Measurements from ENCODE around the gene SUN1. TPM values are rescaled to one million over a fixed set of nuclear protein-coding genes. Genes with fewer than 3 reads are reported as not detected.

The SUN1 gene
- total and polyA plus RNA-seq, 2 experiments from 2014 or later = 63.3 to 145 TPM

DNA sequence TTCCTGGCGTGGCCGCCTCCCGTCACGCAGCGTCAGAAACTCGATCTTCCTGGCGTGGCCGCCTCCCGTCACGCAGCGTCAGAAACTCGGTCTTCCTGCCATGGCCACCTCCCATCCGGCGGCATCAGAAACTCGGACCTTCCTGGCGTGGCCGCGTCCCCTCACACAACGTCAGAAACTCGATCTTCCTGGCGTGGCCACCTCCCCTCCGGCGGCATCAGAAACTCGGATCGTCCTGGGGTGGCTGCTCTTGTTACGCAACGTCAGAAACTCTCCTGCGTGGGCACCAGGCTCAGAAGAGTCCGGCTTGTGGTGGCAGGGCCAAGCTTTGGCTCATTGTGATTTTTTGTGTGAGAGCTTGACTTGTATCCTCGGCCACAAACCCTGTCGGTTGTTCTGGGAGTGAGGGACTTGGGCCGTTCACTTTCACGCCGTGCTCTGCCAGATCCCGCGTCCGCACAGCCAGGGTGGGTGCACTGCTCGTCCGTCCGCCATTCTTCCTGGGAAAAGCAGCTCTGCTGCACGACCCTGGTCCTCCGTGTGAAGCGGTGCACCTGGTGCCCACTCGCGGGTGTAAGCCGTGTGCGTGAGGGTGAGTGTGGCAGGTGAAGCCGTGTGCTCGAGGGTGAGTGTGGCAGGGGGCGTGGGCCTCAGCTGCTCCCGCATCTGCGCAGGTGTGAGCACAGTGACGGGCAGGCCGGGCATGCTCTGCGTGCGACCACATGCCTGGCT, 49.4 kb upstream of the SUN1 start:
- no peaks in the 10 kb centered on the region for H3K4me1 Mint-ChIP-seq
- H3K4me1 ChIP-seq (ENCODE audit: insufficient read depth) = no peaks in the 10 kb centered on the region
- ATAC-seq (no peak), DNase-seq (ENCODE audit: low spot score) (no peak)
- peaks cover 7% of the 10 kb centered on the region for H3K27me3 Mint-ChIP-seq (ENCODE audit: insufficient read depth, low read depth, poor library complexity)
- no peaks in the 10 kb centered on the region for H3K9me2 ChIP-seq (ENCODE audit: insufficient read depth)
- H3K27ac ChIP-seq (ENCODE audit: low read depth) = no peak overlapping the region
- H3K4me2 ChIP-seq = no peak overlapping the region
- H3K36me3 ChIP-seq (ENCODE audit: insufficient read depth) = peaks cover 9% of the 10 kb centered on the region; the same call in 1 of the 2 replicates
- H3K4me3 Mint-ChIP-seq = no peak overlapping the region
- no peak for TF ChIP-seq ETS1 (IDR thresholded peaks at IDR 0.05)
- TF ChIP-seq EZH2 (IDR thresholded peaks at IDR 0.05; ENCODE audit: low read depth, unreplicated experiment) = no peak
- TF ChIP-seq EZH2phosphoT487 (IDR thresholded peaks at IDR 0.05; ENCODE audit: unreplicated experiment) = no peak
- no peak for TF ChIP-seq POLR2AphosphoS5 (IDR thresholded peaks at IDR 0.05; ENCODE audit: low read depth)
- TF ChIP-seq, protein P1, sequence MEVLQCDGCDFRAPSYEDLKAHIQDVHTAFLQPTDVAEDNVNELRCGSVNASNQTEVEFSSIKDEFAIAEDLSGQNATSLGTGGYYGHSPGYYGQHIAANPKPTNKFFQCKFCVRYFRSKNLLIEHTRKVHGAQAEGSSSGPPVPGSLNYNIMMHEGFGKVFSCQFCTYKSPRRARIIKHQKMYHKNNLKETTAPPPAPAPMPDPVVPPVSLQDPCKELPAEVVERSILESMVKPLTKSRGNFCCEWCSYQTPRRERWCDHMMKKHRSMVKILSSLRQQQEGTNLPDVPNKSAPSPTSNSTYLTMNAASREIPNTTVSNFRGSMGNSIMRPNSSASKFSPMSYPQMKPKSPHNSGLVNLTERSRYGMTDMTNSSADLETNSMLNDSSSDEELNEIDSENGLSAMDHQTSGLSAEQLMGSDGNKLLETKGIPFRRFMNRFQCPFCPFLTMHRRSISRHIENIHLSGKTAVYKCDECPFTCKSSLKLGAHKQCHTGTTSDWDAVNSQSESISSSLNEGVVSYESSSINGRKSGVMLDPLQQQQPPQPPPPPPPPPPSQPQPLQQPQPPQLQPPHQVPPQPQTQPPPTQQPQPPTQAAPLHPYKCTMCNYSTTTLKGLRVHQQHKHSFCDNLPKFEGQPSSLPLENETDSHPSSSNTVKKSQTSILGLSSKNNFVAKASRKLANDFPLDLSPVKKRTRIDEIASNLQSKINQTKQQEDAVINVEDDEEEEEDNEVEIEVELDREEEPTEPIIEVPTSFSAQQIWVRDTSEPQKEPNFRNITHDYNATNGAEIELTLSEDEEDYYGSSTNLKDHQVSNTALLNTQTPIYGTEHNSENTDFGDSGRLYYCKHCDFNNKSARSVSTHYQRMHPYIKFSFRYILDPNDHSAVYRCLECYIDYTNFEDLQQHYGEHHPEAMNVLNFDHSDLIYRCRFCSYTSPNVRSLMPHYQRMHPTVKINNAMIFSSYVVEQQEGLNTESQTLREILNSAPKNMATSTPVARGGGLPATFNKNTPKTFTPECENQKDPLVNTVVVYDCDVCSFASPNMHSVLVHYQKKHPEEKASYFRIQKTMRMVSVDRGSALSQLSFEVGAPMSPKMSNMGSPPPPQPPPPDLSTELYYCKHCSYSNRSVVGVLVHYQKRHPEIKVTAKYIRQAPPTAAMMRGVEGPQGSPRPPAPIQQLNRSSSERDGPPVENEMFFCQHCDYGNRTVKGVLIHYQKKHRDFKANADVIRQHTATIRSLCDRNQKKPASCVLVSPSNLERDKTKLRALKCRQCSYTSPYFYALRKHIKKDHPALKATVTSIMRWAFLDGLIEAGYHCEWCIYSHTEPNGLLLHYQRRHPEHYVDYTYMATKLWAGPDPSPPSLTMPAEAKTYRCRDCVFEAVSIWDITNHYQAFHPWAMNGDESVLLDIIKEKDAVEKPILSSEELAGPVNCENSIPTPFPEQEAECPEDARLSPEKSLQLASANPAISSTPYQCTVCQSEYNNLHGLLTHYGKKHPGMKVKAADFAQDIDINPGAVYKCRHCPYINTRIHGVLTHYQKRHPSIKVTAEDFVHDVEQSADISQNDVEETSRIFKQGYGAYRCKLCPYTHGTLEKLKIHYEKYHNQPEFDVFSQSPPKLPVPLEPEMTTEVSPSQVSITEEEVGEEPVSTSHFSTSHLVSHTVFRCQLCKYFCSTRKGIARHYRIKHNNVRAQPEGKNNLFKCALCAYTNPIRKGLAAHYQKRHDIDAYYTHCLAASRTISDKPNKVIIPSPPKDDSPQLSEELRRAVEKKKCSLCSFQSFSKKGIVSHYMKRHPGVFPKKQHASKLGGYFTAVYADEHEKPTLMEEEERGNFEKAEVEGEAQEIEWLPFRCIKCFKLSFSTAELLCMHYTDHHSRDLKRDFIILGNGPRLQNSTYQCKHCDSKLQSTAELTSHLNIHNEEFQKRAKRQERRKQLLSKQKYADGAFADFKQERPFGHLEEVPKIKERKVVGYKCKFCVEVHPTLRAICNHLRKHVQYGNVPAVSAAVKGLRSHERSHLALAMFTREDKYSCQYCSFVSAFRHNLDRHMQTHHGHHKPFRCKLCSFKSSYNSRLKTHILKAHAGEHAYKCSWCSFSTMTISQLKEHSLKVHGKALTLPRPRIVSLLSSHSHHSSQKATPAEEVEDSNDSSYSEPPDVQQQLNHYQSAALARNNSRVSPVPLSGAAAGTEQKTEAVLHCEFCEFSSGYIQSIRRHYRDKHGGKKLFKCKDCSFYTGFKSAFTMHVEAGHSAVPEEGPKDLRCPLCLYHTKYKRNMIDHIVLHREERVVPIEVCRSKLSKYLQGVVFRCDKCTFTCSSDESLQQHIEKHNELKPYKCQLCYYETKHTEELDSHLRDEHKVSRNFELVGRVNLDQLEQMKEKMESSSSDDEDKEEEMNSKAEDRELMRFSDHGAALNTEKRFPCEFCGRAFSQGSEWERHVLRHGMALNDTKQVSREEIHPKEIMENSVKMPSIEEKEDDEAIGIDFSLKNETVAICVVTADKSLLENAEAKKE (CRISPR knock-in tag; IDR thresholded peaks at IDR 0.05) = no peak
- TF ChIP-seq, protein P2, sequence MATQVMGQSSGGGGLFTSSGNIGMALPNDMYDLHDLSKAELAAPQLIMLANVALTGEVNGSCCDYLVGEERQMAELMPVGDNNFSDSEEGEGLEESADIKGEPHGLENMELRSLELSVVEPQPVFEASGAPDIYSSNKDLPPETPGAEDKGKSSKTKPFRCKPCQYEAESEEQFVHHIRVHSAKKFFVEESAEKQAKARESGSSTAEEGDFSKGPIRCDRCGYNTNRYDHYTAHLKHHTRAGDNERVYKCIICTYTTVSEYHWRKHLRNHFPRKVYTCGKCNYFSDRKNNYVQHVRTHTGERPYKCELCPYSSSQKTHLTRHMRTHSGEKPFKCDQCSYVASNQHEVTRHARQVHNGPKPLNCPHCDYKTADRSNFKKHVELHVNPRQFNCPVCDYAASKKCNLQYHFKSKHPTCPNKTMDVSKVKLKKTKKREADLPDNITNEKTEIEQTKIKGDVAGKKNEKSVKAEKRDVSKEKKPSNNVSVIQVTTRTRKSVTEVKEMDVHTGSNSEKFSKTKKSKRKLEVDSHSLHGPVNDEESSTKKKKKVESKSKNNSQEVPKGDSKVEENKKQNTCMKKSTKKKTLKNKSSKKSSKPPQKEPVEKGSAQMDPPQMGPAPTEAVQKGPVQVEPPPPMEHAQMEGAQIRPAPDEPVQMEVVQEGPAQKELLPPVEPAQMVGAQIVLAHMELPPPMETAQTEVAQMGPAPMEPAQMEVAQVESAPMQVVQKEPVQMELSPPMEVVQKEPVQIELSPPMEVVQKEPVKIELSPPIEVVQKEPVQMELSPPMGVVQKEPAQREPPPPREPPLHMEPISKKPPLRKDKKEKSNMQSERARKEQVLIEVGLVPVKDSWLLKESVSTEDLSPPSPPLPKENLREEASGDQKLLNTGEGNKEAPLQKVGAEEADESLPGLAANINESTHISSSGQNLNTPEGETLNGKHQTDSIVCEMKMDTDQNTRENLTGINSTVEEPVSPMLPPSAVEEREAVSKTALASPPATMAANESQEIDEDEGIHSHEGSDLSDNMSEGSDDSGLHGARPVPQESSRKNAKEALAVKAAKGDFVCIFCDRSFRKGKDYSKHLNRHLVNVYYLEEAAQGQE (IDR thresholded peaks at IDR 0.05; ENCODE audit: unreplicated experiment) = no peak
- no peak for TF ChIP-seq CREB1 (CRISPR knock-in tag; IDR thresholded peaks at IDR 0.05; ENCODE audit: low read depth)
- TF ChIP-seq NANOG (IDR thresholded peaks at IDR 0.05; ENCODE audit: borderline replicate concordance) = no peak
- no peak for TF ChIP-seq JUNB (IDR thresholded peaks at IDR 0.05; ENCODE audit: unreplicated experiment)
- no peak for TF ChIP-seq ZNF331 (CRISPR knock-in tag; IDR thresholded peaks at IDR 0.05; ENCODE audit: low read depth)
- TF ChIP-seq ZNF114 (CRISPR knock-in tag; IDR thresholded peaks at IDR 0.05) = no peak
- no peak for TF ChIP-seq STAT1 (IDR thresholded peaks at IDR 0.05; ENCODE audit: unreplicated experiment)
- no peak overlapping the region for H2AFZ ChIP-seq
- no peak overlapping the region for H3K4me3 ChIP-seq
- H3K9me3 Mint-ChIP-seq = no peaks in the 10 kb centered on the region; the same call in 2 of the 3 replicates
- H4K20me1 ChIP-seq (replicated peaks; ENCODE audit: insufficient read depth) = no peaks in the 10 kb centered on the region
- H3F3A ChIP-seq (replicated peaks; ENCODE audit: low read depth) = peaks cover 5% of the 10 kb centered on the region; the same call in 1 of the 2 replicates
- peaks cover 73% of the 10 kb centered on the region for H3K36me3 Mint-ChIP-seq (ENCODE audit: low read depth)
- H3K27ac Mint-ChIP-seq = no peak overlapping the region
- no peaks in the 10 kb centered on the region for H3K27me3 ChIP-seq (ENCODE audit: insufficient read depth)
- no peaks in the 10 kb centered on the region for H3K79me2 ChIP-seq (replicated peaks; ENCODE audit: insufficient read depth)

Measured in GM23338 (cell line).